Stimulated activated CD8-positive, alpha-beta memory T cell treated with anti-CD3 and anti-CD28 coated beads, Interleukin-15, amount 100 ng/mL, for 48 hours (primary cell): Measurements from ENCODE around the gene RASD2.
"Not testable (repeated sequence)": the region's sequence is repeated elsewhere in the genome, so short reads cannot be mapped to it uniquely, and the experiment has no call there.

ENCODE experiments used
- DNase-seq, 2 donors: peaks; one replicate each; pipeline ENCODE4 v3.0.0-alpha.2; 2020; ENCODE audit warnings: low read depth in 2 of 2

Gene RASD2

GRCh38 chr22:35540595-35541253 is at the start of gene RASD2:
Gene RASD2 (plus strand): TSS chr22:35540831. CDS start chr22:35546810, 5,979 bp downstream.
- DNase-seq: peak; percentile 7 to 21

- DNase-seq: not testable (repeated sequence)
Measured at GRCh38 chr22:35491061-35491907, 49.3 kb upstream of the RASD2 start.

- no peak for DNase-seq
Measured at GRCh38 chr22:35491908-35492380, 48.7 kb upstream of the RASD2 start.

- no peak for DNase-seq
Measured at GRCh38 chr22:35493074-35493473, 47.6 kb upstream of the RASD2 start.

- not testable (repeated sequence) for DNase-seq
Measured at GRCh38 chr22:35495711-35496110, 44.9 kb upstream of the RASD2 start.

GRCh38 chr22:35496768-35497312 is 43.8 kb upstream of the RASD2 start:
- no peak for DNase-seq

- no peak for DNase-seq
Measured at GRCh38 chr22:35498026-35498800, 42.4 kb upstream of the RASD2 start.

- no peak for DNase-seq
Measured at GRCh38 chr22:35502836-35503235, 37.8 kb upstream of the RASD2 start.

GRCh38 chr22:35505399-35506258 is 35.0 kb upstream of the RASD2 start:
- no peak for DNase-seq

GRCh38 chr22:35506259-35506570 is 34.4 kb upstream of the RASD2 start:
- no peak for DNase-seq

- not testable (repeated sequence) for DNase-seq
Measured at GRCh38 chr22:35507851-35508250, 32.8 kb upstream of the RASD2 start.

- DNase-seq: no peak
Measured at GRCh38 chr22:35509451-35509850, 31.2 kb upstream of the RASD2 start.

- DNase-seq: no peak
Measured at GRCh38 chr22:35509960-35510359, 30.7 kb upstream of the RASD2 start.

- no peak for DNase-seq
Measured at GRCh38 chr22:35510481-35510934, 30.1 kb upstream of the RASD2 start.

GRCh38 chr22:35510951-35511350 is 29.7 kb upstream of the RASD2 start:
- no peak for DNase-seq

GRCh38 chr22:35514366-35514765 is 26.3 kb upstream of the RASD2 start:
- DNase-seq: no peak

GRCh38 chr22:35515952-35516351 is 24.7 kb upstream of the RASD2 start:
- not testable (repeated sequence) for DNase-seq

- DNase-seq: no peak
Measured at GRCh38 chr22:35516723-35517122, 23.9 kb upstream of the RASD2 start.

- no peak for DNase-seq
Measured at GRCh38 chr22:35517207-35517606, 23.4 kb upstream of the RASD2 start.

- no peak for DNase-seq
Measured at GRCh38 chr22:35517769-35518530, 22.7 kb upstream of the RASD2 start.
